HG03097 (cell line): ENCODE data around the gene MICAL3.
A peak's percentile ranks its signal among the peaks of the same experiment; 100 is the strongest.

Experiments used
- ATAC-seq: cut with Tn5 transposase; IDR thresholded peaks from one replicate; pipeline ENCODE4 v1.9.1; 2021; ENCODE audit not compliant: unreplicated experiment, low FRiP score

MICAL3 gene

DNA sequence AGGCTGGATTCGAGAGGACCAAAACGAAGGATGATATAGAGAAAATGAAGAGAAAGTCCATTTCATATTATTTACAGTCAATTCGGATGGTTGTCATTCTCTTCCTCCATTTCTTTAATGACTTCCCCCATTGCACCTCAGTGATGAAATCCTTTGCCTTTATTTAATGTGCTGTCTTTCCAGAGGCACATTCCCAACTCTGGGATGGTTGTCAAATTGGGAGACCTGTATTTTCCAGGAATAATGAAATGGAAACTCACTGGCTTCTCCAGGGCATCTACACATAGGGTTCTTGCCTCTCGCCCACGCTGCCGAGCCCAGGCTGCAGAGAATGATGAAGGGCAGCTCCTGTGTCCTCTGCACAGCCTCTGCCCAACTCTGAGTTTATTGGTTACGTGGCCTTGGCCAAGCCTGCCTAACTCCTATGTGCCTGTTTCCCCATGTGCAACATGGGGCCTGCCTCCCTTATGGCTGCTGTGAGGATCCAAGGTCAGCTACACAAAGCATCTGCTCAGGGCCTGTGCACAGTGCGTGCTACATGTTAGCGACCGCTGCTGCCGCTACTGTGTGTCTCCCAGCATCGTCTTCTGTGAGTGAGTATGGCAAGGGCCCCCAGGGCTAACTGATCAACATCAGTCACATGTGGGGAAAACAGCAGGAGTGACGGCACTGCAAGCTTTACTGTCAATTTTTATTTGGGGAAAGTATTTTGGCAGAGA, 168.6 kb downstream of the MICAL3 start:
- ATAC-seq = no peak

DNA sequence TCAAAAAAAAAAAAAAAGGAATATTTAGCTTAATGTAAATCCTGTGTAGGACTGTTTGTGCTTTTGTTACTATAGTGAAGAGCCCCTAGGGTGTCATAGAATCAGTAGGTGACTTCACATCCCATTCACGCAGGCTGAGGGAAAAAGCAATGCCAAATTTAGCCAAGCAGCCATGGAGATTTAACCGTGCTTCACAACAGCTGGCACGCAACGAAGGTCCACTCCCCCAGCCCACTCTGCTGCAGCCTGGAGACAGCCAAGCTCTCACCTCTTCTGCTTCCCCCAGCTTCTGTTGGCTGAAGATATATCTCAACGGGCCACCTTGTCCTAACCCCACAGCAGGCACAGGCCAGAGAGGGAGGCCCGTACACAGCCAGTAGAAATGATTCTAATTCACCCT, 171.3 kb downstream of the MICAL3 start:
- no peak for ATAC-seq

DNA sequence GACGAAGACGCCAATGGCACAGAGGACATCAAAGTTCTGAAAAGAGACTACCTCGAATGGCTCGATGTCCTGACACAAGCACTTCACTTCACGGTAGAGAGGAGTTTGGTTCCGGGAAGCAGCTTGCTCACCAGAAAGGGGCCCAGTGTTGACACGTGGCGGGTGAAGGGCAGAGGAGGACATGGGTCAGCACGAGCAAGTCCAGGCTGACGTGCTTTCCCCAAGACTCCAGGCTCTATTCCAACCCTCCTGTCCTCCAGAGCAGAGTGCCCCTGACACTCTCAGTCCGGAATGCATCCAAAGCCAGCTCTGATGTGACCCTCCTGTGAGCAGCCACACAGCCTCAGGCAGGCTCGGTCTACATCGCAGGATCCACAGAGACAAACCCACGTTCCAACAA, 172.6 kb downstream of the MICAL3 start:
- no peak for ATAC-seq

DNA sequence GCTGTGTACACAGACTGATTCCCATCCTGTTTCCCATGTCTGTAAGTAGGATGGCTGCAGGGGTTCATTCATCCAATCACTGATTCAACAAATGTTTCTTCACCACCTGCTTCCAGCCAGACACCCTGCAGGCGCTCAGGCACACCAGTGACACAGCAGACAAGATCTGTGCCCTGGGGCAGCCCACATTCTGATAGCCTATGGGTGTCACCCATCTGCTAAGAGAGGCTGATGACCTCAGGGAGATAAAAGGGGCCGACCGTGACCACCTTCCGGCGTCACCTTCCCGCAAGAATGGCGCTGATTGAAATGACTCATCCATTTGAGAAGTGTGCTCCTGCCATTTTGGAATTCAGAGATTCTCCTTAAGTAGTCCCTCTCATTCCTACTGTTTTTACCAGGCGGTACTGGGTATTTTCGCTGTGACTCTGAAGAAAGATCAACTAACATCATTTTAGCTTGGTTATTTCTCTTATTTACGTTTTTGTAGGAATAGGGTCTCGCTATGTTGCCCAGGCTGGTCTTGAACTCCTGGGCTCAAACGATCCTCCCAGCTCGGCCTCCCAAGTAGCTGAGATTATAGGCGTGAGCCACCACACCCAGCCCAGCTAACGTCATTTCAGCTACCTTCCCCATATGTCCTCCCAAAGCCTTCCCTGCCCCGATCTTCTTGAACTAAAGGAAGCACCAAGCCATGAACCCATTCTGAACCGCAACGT, 176.8 kb downstream of the MICAL3 start:
- ATAC-seq = no peak

DNA sequence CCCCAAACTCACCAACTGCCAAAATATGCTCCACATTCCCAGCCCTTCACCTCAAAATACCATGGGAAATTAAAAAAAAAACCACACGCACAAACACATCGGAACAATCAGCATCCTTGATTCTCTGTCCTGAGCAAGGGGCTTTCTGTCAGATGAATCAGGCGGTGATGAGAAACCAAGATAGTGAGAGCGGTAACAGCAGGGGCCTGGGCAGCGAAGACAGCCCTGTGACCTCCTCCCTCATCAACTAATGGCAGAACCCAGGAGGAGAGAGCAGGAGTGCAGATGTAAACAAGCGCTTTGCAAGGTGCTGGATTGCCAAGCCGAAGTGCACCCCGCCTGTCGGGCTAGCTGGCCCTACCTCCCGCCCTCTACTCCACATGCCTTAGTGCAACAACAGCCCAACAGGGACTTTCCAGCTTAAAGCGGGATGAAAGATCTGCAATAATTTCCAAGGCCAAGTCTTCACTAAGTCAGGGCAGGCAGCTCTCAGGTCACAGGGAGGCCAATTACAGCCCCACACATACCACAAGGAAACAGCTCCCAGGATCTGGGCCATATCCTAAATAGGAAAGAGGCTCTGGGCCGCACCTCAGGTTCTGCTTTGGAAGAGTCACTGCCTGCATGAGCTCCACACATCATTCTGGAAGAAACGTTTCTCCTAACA, 177.9 kb downstream of the MICAL3 start:
- ATAC-seq = no peak

DNA sequence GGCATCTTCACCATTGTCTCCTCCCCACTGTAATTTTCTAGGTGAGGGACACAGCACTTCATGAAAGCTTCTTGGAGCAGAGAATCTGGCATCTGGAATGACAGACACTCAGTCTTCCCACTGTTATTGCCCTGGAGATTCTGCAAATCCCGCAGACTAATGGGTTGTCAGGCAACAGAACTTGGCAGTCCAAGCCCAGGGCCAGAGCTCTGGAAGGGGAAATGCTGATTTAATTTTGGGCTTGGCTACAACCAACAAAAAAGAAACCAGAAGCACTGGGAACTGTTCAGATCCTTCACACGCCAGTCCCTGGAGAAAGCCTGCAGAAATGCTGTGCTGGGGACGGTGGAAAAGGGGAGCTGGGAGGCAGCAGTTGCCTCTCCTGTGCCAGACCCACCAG, 178.6 kb downstream of the MICAL3 start:
- ATAC-seq = no peak

DNA sequence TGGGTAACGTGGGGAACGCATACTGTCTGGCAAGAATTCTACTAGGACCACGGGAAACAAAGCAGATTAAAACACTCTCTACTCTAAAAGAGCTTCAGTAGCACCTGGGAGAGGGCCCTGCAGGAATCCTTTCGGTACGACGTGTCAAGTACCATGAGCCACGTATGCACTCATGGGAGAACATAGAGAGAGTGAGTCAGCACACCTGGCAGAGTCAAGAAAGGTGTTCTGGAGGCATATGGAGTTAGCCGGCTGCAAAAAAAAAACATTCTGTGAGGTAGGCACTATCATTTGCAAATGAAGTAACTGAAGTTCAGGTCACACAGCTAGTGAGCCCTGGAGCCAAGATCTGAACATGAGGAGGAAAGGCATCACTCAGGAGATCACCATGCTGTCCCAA, 179.0 kb downstream of the MICAL3 start:
- ATAC-seq = no peak

DNA sequence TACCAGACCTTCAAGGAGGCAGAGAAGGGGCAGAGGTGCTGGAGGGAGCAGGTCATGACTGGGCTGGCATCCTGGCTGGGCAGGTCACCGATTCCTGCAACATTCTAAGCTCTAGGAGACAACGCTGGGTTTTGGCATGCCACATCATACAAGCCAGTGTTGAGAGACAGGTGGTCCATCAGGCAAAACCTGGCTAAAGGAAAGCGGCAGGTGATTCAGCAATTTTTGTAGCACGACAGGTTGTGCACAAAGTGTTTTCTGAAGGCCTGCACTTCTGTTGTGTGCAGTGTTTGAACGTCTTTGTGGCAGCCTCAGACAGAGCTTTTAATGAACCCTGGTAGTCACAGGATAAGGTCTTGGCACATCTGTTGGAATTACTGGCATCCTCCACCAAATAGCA, 180.2 kb downstream of the MICAL3 start:
- ATAC-seq = no peak

DNA sequence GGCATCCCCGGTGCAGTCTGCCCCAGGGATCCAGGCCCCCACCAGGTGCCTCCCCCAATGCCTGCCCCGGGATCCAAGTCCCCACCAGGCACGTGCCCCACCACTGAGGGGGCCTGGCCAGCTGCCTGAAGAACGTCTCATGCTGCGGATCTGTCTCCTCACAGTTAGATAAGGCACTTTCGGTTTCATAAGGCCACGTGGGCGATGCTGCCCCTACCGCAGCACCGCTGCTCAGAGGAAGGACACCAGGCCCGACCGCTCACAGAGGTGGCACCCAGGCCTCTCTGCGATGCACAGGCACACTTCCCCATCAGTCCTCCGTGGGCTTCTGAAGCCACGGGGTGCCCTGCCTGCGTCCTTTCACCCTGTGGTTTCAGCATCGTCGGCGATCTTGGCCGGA, 182.0 kb downstream of the MICAL3 start:
- ATAC-seq = no peak

DNA sequence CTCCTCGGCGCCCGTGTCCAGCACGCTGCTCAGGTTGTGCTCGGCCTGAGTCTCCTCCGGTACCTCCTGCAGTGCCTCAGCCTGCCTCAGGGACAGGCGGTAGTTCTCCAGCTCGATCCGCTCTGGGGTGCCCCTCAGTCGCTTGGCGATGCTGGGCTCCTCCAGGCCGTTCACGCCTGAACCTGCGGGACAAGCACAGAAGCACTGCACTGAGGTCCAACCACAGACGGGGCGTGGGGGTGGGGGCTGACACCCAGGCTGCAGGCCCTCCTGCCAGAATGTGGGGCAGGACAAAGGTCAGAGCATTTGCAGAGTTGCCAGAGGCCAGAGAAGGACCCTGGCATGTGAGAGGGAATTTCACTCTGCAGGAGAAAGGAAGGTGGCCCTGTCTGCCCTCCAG, 182.5 kb downstream of the MICAL3 start:
- ATAC-seq = no peak

DNA sequence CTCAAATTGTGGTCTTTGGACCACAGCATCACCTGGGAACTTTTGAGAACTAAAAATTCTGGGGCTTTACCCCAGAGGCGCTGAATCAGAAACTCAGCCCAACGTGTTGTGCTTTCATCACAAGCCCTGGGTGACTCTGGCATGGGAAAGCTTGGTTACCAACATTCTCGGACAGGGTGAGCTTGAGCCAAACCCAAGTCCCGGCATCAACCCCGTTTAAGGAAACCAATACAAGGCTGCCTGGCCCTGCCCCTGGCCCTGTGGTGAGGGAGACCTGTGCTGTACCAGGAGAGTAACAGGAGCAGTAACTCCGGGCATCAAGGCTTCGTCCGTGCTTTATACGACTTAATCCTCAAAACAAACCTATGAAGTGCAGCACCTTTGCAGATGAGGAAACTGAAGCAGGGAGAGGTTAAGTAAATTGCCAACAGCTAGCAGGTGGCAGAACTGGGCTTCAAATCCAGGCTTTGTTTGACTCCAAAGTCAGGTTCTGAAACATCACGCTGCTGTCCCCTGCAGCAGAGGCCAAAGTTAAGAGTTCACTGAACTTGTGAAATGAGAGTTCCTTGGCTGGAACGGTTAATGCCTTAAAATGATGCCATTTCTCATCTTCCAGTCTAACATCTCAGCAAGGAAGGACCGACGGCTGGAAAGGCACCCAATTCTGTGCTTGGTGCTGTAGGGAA, 186.0 kb downstream of the MICAL3 start:
- no peak for ATAC-seq

DNA sequence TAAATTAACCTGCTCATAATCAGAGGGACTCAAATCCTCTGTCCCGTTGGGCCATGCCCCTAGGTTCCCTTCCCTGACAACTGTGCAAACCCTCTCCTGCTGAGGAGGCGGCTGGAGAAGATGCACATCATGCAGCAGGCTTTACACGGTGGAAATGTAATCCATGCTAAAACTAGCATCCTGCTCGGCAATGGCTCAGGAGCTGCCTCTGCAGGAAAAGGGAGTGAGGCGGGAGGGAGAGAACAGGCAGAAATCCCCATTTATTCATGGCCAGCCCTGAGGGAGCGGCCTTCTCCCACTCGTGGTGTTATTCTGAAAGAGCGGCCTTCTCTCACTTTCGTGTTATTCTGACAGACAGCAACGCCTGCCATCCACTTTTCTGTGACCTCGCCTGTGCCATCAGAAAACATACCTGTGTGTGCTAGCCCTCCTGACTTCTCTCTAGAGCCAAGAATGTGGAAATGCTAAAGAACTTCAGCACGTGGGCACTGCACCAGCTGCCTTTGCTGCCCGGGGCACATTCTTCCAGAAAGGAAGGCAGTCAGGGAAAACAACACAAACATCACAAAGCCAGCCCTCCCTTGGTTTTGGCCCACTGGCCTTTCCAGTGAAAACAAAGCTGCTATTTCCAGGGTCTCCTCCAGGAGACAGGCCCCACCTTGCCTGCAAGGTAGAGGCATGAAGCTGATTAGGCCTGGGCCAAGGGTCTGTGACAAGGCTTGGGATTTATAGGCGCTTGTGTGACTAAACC, 187.2 kb downstream of the MICAL3 start:
- ATAC-seq = no peak

DNA sequence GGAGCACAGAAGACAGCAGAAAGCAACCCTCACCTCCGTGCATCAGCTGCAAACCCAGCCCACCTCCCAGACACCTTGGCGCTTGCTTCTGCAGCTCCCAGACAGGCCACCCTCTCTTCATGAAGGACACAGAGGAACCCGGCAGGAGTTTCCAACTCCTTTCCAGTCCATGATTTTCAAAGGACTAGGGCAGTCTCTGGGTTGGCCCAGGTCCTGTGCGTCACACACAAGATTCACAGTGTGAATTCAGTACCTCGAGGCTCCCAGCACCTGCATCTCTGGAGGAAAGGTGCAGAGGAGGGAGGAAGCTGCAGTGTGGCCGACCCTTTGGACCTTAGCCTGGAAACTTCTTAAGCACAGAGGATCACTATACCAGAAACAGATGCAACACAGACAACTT, 189.1 kb downstream of the MICAL3 start:
- no peak for ATAC-seq

DNA sequence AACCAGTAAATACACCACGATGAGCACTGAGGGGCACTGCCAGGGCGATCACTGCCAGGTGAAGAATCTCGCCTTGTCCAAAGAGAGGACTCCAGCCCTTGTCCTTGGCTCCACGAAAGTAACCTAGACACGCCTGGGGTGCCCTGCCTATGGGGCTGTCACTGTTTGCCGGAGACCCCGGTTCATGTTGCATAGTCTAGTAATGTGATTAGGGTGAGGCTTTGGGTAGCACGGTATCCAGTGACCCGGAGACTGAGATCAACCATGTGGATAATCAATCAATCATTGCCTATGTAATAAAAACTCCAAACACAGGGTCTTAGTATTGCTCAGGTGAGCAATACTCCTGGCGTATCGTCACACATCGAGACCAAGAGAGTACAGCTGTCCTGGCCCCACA, 190.9 kb downstream of the MICAL3 start:
- no peak for ATAC-seq

DNA sequence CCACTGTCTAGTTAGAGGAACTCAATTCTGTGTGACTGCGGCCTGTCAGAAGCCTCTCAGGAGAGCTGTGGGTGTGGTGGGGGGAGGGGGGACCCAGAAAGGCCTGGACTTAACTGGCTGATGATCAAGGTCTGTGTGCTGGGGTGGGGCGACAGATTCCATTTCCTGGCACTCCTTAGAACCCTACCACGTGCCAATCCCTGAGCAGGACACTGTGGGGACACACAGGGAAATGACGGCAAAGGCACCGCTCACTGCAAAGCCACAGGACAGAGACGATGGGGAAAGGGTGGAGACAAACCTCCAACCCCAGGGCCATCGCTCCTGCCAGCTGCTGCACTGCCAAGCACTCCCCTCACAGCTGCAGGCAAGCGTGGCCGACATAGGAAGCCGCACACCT, 191.7 kb downstream of the MICAL3 start:
- ATAC-seq = no peak

DNA sequence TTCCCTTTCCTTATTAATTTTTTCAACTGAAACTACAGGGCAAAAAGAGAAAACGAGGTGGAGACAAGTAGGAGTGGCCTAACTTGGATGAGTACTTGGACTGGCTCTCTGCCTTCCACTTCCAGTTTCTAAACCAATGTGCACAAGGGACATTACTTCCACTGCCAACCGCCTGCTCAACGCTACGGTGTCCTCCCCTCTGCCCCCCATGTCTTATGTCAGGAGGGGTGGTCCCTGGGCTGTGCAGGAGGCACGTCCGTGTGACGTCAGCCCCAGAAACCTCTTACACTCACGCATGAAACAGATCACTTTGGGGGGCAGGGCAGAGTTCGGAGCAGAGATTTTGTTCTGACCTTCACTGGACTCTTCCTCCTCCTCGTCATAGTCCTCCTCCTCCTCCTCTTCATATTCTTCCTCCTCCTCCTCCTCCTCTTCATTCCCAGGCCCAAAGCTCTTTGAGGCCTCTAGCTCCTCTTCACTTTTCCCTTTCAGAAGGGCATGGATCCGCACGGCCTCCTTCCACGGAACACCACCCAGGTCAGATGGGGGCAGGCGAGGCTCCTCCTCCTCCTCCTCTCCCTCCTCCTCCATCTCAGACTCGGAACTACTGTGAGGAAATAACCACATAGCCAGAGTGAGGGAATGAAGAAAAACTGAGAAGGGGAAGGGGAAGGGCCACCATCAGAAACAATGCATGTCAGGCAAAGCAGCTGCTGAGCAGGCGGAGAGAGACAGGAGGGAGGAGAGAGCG, 192.7 kb downstream of the MICAL3 start:
- no peak for ATAC-seq

DNA sequence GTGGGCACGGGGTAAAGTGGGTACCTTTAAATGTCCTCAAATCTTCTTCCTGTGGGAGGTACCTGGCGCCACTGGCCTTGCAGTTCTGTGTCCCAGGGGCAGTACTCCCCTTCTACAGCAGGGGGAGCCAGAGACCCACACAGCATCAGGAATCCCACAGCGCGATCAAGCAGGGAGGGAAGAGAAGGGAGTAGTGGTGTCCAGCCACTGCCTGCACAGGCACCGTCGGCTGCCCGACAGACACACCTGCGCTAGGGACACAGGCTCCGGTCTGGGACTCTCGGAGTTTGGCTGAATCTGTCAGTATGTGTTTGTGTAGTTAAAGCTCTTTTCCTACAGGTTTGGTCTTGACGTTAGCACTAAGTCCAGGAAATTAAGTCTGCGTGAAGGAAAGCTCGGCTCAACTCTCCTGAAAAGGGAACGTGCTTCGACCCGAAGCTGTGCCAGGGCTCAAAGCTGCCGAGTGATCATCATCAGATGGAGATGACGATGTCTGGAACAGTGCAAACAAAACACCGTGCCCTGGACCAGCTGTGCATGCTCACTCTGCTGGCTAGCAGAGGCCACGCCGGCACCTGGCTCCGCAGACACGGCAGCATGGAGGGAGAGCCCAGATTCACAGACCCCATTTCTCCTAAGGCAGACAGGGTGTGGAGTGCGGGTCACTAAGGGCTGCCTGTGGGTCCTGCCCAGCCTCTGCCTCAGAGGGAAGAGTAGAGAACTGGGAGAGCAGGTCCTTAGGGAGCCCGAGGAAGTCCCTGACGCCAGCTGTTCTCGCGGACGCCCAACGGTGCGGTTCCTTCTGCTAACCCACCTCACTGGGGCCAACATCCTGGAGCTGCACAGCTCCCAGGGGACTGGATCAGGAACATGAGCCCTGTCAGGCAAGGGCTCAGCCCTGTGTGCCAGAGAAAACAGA, 194.1 kb downstream of the MICAL3 start:
- peak; percentile 61 for ATAC-seq

DNA sequence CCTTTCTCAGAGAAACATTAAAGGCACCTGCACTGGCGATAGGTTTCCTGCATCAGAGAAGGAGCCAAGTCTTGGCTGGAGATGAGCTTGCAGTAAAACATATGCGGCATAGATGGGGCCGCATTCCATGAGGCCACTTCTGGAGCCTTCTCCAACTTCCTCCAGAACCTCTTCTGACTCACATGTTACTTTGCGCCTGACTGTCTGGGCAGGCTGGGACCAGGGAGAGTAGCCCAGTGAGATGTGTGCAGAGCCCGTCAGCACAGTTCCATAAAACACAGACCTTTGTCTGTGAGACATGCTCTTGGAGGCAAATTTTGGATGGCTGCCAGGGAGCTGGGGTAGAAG, 194.7 kb downstream of the MICAL3 start:
- ATAC-seq = no peak

DNA sequence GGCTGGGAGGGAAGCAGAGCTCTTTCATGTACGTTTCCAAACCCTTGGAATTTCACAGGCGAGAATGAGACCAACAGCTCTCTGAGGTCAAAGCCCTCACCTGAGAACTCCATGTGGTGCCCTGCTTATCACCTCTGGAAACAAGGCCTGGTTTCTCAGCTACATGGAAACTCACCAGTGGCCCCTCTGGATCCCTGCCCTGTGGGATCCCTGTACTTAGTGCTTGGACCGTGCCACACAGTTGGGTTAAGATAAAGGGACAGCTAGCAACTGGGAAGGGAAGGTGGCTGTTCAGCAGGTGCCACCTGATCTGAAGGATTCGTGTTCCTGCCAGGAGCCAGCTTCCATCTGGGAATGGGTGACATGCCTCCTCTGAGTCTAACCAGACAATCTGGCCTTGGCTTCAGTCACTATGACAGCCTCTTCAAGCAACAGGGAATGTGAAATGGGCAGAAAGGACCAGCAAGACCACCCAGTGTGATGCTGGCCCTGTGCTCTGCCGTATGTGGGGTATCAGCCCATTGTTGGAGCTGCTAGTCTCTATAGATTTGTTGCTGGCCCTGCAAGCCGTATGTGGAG, 195.8 kb downstream of the MICAL3 start:
- ATAC-seq = no peak
